NCI-H1930 (cell line): ENCODE data around the gene B4GALNT1.
A peak's percentile ranks its signal among the peaks of the same experiment; 100 is the strongest.
"Not testable (repeated sequence)": the region's sequence is repeated elsewhere in the genome, so short reads cannot be mapped to it uniquely, and the experiment has no call there.

Source experiments
- DNase-seq, 2 experiments: peaks; one replicate each; lab custom pipeline; 2025; lab: John Stamatoyannopoulos, UW

Gene B4GALNT1

GRCh38 chr12:57620936-57621496 lies 12.0 kb downstream of the B4GALNT1 start:
- no peak for DNase-seq

DNA sequence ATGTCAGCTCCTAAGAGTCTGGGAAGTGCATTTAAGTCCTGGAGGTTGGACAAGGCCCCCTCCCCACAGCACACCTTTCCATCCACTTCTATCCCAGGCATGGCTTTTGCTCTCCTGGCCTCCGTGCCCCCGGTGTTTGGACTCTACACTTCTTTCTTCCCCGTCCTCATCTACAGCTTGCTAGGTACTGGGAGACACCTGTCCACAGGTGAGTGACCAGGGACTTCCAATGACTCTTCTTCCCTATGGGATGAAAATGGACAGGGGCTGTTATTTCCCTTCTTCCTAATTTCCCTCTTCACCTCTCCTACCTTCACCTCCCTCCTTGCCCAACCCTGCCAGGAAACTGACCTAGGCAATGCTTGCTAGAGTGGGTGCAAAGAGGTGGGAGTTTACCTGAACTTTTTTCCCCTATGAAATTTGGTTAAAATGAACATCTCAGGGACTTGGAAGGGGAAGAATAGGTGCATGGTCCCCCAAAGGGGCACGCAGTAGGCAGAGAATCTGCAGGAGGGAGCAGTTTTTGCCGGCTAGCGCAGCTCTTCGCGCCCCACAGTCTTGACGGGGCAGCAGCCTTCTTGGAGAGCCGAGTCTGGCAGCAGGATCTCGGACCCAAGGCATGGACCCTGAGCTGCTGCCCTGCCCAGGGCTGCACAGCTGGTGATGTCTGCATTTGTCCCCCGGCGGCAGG lies 12.6 kb downstream of the B4GALNT1 start:
- no peak for DNase-seq

- DNase-seq, result no peak
Observed at GRCh38 chr12:57619434-57620244, 13.4 kb downstream of the B4GALNT1 start.

GRCh38 chr12:57618966-57619433 lies 14.0 kb downstream of the B4GALNT1 start:
- no peak for DNase-seq

DNA sequence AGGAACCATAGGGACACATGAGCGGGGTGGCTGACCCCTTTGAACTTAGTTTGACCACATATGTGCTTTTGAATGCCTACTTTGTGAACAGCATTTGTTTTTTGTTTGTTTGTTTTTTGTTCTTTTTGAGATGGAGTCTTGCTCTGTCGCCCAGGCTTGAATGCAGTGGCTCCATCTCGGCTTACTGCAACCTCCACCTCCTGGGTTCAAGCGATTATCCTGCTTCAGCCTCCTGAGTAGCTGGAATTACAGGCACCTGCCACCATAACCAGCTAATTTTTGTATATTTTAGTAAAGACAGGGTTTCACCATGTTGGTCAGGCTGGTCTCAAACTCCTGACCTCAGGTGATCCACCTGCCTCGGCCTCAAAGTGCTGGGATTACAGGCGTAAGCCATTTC lies 14.6 kb downstream of the B4GALNT1 start:
- DNase-seq, result not testable (repeated sequence)

- DNase-seq, result no peak
Observed at GRCh38 chr12:57617942-57618341, 15.1 kb downstream of the B4GALNT1 start.

GRCh38 chr12:57616383-57617101 lies 16.5 kb downstream of the B4GALNT1 start:
- DNase-seq, result no peak

- no peak for DNase-seq
Observed at GRCh38 chr12:57615637-57616036, 17.4 kb downstream of the B4GALNT1 start.

DNA sequence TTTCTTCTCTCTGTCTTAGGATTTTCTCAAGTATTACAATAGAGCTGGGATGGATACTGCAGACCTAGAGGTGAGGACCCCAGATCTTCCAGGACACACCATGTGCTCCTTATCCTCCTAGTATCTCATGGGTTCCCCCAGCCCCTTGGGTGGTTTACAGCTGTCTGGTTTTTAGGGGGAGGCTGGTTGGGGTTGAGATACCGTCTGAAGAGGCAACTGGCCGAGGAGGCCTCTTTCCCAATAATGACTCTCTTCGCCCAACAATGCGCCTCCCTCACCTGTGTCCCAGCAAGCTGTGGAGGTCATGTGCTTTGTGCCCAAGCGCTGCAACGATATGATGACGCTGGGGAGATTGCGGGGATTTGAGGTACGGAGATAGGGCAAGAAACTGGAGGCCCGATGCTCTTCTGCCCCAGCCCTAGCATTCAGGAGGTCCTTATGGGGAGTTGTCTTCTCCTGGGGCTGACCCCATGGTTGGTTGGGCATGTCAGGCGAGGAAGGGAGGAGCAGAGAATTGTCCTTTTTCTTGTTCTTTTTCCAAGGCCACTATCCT lies 18.0 kb downstream of the B4GALNT1 start:
- DNase-seq, result no peak

GRCh38 chr12:57614178-57614947 lies 18.6 kb downstream of the B4GALNT1 start:
- DNase-seq, result no peak

- DNase-seq, result no peak
Observed at GRCh38 chr12:57613427-57614109, 19.4 kb downstream of the B4GALNT1 start.

DNA sequence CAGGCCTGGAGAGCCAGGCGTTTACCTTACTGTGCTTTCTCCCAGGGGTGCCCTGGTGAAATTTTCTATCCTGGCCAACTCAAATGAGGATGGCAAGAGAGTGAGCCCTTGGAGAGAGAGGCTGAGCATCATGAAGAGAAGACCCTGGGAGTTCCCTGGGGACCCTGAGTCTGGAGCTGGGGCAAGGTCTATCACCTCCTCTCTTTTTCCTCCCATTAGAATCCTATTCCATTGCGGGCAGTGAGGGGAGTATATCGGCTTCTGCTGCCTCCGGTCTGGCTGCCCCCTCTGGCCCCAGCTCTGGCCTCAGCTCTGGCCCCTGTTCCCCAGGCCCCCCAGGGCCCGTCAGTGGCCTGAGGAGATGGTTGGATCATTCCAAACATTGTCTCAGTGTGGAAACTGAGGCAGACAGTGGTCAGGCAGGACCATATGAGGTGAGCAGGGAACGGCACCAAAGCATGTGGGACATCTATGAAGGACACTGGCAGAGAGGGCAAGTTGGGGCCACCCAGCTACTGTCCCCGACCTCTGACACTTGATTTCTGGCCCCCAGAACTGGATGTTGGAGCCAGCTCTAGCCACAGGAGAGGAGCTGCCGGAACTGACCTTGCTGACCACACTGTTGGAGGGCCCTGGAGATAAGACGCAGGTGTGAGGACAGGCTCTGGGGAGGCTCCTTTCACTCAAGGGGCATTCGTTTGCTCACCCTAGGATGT lies 20.1 kb downstream of the B4GALNT1 start:
- DNase-seq, result no peak

GRCh38 chr12:57611827-57612710 lies 20.9 kb downstream of the B4GALNT1 start:
- DNase-seq, result no peak

DNA sequence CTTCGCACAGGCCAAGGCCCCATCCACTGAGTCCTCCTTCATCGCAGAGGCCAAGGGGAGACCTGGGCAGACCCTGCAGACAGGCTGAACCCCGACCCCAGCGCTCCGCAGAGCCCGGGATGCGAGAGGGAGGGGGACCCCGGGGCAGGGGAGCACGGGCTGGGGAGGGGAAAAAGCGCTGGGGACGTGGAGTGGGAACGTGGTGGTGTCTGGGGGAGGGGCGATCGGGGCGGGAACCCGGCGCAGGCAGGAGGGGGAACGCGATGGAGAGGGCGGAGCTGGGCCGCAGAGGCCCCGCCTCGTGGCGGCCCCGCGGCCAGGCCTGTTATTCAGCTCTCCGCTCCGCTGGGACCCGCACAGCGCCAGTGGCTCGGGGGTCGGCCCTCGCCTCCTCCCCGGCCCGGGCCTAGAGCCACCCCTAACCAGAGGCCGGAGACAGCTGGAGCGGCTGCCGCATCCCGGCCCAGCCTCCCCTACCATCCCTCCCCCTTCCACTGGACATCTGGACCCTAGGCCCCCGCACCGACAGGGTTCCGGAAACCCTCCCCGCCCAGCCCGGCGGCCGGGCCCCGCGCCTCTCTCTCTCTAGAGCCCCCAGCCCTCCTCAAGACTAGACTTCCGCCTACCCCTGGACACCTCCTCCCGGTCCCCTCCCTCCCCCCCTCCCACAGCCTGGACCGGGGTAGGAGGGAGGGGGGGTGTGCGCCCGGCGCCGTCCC lies 21.7 kb downstream of the B4GALNT1 start, which contains the start of gene ARHGEF25:
Gene ARHGEF25, plus strand, starts transcription at position 328 of the 719 bp plus-strand sequence. CDS start 460 bp downstream, outside the sequence.
- DNase-seq, result peak; percentile 41 to 47

- DNase-seq, result no peak
Observed at GRCh38 chr12:57610554-57611107, 22.4 kb downstream of the B4GALNT1 start.

DNA sequence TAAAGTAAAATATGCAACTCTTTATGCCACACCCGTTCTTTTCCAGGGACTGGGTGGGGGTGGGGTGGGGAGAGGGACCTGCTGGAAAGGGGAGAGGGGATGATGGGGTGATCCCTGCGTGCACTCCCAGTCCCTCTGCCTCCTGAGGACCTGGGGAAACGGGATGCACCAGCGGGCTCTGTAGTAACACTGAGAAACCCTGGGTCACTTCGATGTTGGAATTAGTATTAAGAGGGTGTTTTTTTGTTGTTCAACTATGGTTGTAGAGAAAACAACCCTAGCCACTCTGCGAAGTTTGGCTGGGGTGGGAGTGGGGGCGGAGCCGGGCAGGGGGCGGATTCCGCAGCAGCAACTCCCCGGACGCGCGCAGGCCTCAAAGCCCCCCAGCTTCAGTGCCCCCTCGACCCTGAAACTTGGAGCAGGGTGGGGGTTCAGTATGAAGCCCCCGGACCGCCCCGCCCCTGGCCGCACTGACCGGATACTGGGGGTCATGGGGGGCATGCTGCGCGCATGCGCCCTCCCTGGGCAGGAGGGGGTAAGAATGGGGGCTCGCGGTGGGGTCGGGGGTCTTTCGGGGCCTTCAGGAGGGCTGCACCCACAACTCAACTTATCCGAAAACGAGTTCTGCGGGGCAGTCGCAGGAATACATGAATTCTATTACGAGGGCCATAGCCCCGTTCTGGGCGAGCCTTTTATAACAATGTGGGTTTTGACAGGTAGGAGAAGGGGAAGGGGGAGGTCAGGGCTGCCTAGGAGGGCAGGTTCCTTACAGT lies 23.0 kb downstream of the B4GALNT1 start:
- DNase-seq, result no peak
